ENCODE data around the gene TRAPPC3.

The TRAPPC3 gene

DNA sequence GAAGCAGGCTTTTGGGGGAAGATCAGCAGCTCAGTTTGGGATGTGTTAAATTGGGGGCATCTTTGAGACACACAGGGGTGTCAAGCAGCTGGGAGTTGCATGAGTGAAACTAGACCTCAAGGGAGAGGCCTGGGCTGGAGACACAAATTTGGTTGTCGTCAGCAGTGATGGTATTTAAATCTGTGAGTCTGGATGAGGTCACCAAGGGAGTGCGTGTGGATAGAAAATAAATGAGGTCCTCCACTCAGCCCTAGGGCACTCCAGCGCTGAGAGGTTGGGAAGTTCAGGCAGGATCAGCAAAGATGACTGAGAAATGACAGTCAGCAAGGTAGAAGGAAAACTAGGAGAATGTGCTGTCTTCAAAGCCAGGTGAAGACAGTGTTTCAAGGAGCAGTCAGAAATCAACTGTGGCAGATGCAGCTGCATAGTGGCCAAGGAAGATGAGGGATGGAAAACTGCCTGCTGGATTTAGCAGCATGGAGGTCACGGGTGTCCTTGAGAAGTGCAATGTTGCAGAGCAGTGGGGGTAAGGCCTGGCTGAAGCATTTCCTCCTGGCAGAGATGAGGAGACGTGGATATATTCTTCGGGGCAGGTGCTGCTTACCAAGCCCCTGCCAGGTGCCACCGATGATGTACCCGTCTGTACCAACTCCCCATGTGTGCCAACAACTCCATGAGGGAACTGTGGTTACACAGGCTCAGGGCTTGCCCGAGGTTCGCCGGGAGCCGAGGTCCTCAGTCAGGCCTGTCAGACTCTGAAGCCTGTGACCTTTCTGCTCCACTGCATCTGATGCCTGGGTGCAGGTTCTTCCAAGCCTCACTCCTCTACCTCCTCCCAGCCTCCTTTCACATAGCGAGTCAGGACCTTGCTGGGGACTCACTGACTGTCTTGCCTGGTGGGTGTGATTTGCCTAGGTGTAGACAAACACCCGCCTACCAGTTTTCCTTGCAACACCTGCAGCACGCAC is 17.9 kb upstream of the TRAPPC3 start:
- Histone ChIP-seq H3K36me3 (ENCODE audit: control insufficient read depth, insufficient read depth, low read length) (peaks cover 19% of the 10 kb centered on the region), H3K4me3 (replicated peaks; ENCODE audit: low read depth, low read length) (no peak overlapping the region), H3K27me3 (replicated peaks; ENCODE audit: control insufficient read depth, insufficient read depth, low read length) (no peaks in the 10 kb centered on the region)
- DNase-seq (ENCODE audit: extremely low read depth, insufficient read length) = no peak
- TF ChIP-seq, protein P1, sequence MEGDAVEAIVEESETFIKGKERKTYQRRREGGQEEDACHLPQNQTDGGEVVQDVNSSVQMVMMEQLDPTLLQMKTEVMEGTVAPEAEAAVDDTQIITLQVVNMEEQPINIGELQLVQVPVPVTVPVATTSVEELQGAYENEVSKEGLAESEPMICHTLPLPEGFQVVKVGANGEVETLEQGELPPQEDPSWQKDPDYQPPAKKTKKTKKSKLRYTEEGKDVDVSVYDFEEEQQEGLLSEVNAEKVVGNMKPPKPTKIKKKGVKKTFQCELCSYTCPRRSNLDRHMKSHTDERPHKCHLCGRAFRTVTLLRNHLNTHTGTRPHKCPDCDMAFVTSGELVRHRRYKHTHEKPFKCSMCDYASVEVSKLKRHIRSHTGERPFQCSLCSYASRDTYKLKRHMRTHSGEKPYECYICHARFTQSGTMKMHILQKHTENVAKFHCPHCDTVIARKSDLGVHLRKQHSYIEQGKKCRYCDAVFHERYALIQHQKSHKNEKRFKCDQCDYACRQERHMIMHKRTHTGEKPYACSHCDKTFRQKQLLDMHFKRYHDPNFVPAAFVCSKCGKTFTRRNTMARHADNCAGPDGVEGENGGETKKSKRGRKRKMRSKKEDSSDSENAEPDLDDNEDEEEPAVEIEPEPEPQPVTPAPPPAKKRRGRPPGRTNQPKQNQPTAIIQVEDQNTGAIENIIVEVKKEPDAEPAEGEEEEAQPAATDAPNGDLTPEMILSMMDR (IDR thresholded peaks at IDR 0.05; ENCODE audit: insufficient read depth, low read length, poor library complexity, severe bottlenecking) = no peak

DNA sequence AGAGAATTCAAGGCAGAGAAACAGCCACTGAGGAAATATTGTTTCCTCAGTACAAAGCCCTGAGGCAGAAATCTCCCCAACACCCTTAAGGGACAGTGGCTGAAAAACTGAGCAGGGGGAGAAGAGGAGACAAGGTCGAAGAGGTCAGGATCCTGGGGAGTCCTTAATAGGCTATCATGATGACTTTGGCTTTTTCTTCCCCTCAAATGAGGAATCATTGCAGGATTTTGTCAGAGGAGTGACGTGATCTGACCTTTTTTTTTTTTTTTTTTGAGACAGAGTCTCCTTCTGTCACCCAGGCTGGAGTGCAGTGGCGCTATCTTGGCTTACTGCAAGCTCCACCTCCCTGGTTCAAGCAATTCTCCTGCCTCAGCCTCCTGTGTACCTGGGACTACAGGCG is 16.9 kb upstream of the TRAPPC3 start:
- TF ChIP-seq, protein P1 (IDR thresholded peaks at IDR 0.05; ENCODE audit: insufficient read depth, low read length, poor library complexity, severe bottlenecking) = no peak
- Histone ChIP-seq H3K36me3 (ENCODE audit: control insufficient read depth, insufficient read depth, low read length) (peaks cover 14% of the 10 kb centered on the region), H3K27me3 (replicated peaks; ENCODE audit: control insufficient read depth, insufficient read depth, low read length) (no peaks in the 10 kb centered on the region), H3K4me3 (replicated peaks; ENCODE audit: low read depth, low read length) (no peak overlapping the region)
- no peak for DNase-seq (ENCODE audit: extremely low read depth, insufficient read length)

DNA sequence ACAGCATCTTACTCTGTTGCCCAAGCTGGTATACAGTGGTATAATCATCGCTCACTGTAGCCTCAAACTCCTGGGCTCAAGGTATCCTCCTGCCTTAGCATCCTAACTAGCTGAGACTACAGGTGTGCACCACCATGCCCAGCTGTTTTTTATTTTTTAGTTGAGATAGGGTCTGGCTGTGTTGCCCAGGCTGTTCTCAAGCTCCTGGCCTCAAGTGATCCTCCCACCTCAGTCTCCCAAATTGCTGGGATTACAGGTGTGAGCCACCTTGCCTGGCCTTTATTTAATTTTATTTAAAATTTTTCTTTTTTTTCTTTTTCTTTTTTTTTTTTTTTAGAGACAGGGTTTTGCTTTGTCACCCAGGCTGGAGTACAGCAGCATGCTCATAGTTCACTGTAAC is 15.9 kb upstream of the TRAPPC3 start:
- no peak overlapping the region for H3K4me3 ChIP-seq (replicated peaks; ENCODE audit: low read depth, low read length)
- TF ChIP-seq, protein P1 (IDR thresholded peaks at IDR 0.05; ENCODE audit: insufficient read depth, low read length, poor library complexity, severe bottlenecking) = no peak
- H3K27me3 ChIP-seq (replicated peaks; ENCODE audit: control insufficient read depth, insufficient read depth, low read length) = no peaks in the 10 kb centered on the region
- peaks cover 10% of the 10 kb centered on the region for H3K36me3 ChIP-seq (ENCODE audit: control insufficient read depth, insufficient read depth, low read length)
- DNase-seq (ENCODE audit: extremely low read depth, insufficient read length) = no peak

DNA sequence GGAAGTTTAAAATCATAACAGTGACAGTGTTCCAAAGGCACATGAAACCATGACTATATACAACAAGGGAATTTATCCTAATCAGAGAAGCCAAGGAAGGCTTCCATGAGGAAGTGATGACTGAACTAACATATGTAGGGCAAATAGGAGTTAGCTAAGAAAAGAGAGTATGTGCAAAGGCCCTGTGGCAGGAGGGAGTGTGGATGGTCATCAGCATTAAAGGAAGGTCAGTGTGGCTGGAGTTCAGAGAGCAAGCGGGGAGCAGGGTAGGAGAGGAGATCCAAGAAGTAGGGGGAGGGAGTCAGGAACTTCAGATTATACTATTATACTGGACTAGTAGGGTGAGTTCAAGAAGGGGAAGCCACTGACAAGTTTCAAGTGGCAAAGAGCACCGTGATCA is 15.1 kb upstream of the TRAPPC3 start:
- H3K36me3 ChIP-seq (ENCODE audit: control insufficient read depth, insufficient read depth, low read length) = peaks cover 7% of the 10 kb centered on the region
- H3K27me3 ChIP-seq (replicated peaks; ENCODE audit: control insufficient read depth, insufficient read depth, low read length) = no peaks in the 10 kb centered on the region
- no peak overlapping the region for H3K4me3 ChIP-seq (replicated peaks; ENCODE audit: low read depth, low read length)
- TF ChIP-seq, protein P1 (IDR thresholded peaks at IDR 0.05; ENCODE audit: insufficient read depth, low read length, poor library complexity, severe bottlenecking) = no peak
- no peak for DNase-seq (ENCODE audit: extremely low read depth, insufficient read length)

DNA sequence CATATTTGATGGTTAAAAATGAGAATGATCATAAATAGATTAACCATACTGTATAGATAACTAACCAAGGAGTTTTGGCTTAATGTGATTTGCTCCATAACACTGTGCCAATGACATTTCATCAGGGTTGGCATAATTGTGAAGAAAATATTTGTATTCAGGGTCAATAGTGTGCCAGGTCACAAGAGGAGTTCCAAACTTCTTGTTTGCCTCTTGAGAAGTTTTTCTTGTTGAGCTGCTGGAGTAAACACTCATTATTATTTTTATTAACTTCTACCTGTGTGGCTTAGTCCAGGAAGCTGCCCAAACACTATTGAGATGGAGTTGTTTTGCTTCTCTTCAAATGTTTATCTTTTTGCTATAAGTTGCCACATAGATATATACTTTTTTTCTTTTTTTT is 14.1 kb upstream of the TRAPPC3 start:
- no peak for DNase-seq (ENCODE audit: extremely low read depth, insufficient read length)
- TF ChIP-seq, protein P1 (IDR thresholded peaks at IDR 0.05; ENCODE audit: insufficient read depth, low read length, poor library complexity, severe bottlenecking) = no peak
- no peaks in the 10 kb centered on the region for H3K27me3 ChIP-seq (replicated peaks; ENCODE audit: control insufficient read depth, insufficient read depth, low read length)
- no peak overlapping the region for H3K4me3 ChIP-seq (replicated peaks; ENCODE audit: low read depth, low read length)
- H3K36me3 ChIP-seq (ENCODE audit: control insufficient read depth, insufficient read depth, low read length) = peaks cover 7% of the 10 kb centered on the region
